CD14-positive monocyte (primary cell): Measurements from ENCODE around the gene AKAP8L. TPM values are rescaled to one million over a fixed set of nuclear protein-coding genes. Genes with fewer than 3 reads are reported as not detected.

Source experiments
- DNase-seq, 3 donors: peaks; one replicate each; pipeline ENCODE4 v3.0.0-alpha.2; 2011 to 2022
- H2AFZ ChIP-seq: 2 replicates; pipeline ENCODE4 v1.6.0; 2012; ENCODE audit warnings: mild to moderate bottlenecking, low read depth, low read length, inconsistent platforms; ENCODE audit not compliant: insufficient read depth, poor library complexity, severe bottlenecking
- H3K27ac ChIP-seq, 2 donors: 1 replicate in 1 of 2; 2 replicates in 1 of 2; pipeline ENCODE4 v1.5.1; 2012 to 2013; ENCODE audit warnings: low read length in 2 of 2, control low read depth in 1 of 2, inconsistent platforms in 1 of 2, low read depth in 1 of 2, mild to moderate bottlenecking in 1 of 2
- H3K27me3 ChIP-seq, 2 donors: one replicate each; pipeline versions ENCODE4 v1.6.0 to v1.6.1; 2011 to 2013; ENCODE audit warnings: low read length in 2 of 2; ENCODE audit not compliant: control insufficient read depth in 2 of 2, insufficient read depth in 2 of 2
- H3K36me3 ChIP-seq, 2 donors: replicated peaks in 1 of 2; 1 replicate in 1 of 2; 2 replicates in 1 of 2; pipeline versions ENCODE4 v1.5.1 to v1.6.1; 2012 to 2013; ENCODE audit warnings: low read length in 2 of 2, control low read depth in 1 of 2, inconsistent platforms in 1 of 2, mild to moderate bottlenecking in 1 of 2; ENCODE audit not compliant: insufficient read depth in 2 of 2, control insufficient read depth in 1 of 2
- H3K4me1 ChIP-seq, 2 donors: 1 replicate in 1 of 2; 2 replicates in 1 of 2; pipeline versions ENCODE4 v1.5.1 to v1.6.1; 2012 to 2013; ENCODE audit warnings: low read length in 2 of 2, control low read depth in 1 of 2, inconsistent platforms in 1 of 2, mild to moderate bottlenecking in 1 of 2, moderate library complexity in 1 of 2; ENCODE audit not compliant: insufficient read depth in 2 of 2, control insufficient read depth in 1 of 2
- H3K4me2 ChIP-seq: replicated peaks from 2 replicates; pipeline ENCODE3; 2012; ENCODE audit warnings: low read length, moderate library complexity, mild to moderate bottlenecking; ENCODE audit not compliant: poor library complexity, severe bottlenecking; ENCODE audit errors: extremely low read depth
- H3K4me3 ChIP-seq, 3 experiments: fragments of 200-600 bp in 1 of 3; sonication (generic) in 1 of 3; replicated peaks in 1 of 3; 1 replicate in 2 of 3; 2 replicates in 1 of 3; pipeline ENCODE4 v1.5.1; 2011 to 2013; ENCODE audit warnings: low read length in 3 of 3, mild to moderate bottlenecking in 3 of 3, control low read depth in 2 of 3, low read depth in 2 of 3, inconsistent platforms in 1 of 3, moderate library complexity in 1 of 3
- H3K79me2 ChIP-seq: 2 replicates; pipeline ENCODE4 v1.6.0; 2012; ENCODE audit warnings: mild to moderate bottlenecking, control low read depth, inconsistent platforms, low read length, moderate library complexity; ENCODE audit not compliant: insufficient read depth
- H3K9ac ChIP-seq: 2 replicates; pipeline ENCODE4 v1.6.0; 2017; ENCODE audit warnings: low read length, mild to moderate bottlenecking; ENCODE audit not compliant: insufficient read depth, poor library complexity, severe bottlenecking
- H3K9me3 ChIP-seq, 2 donors: replicated peaks in 1 of 2; 1 replicate in 1 of 2; 2 replicates in 1 of 2; pipeline versions ENCODE4 v1.5.1 to v1.6.1; 2012 to 2013; ENCODE audit warnings: low read length in 2 of 2, control low read depth in 1 of 2; ENCODE audit not compliant: control insufficient read depth in 1 of 2, insufficient read depth in 1 of 2
- H4K20me1 ChIP-seq: 2 replicates; pipeline ENCODE4 v1.6.0; 2012; ENCODE audit warnings: mild to moderate bottlenecking, low read length, control low read depth, moderate library complexity; ENCODE audit not compliant: insufficient read depth
- H3K27ac Mint-ChIP-seq, 7 donors: one replicate each; pipeline ENCODE4 v1.8.0; 2020; ENCODE audit warnings: mild to moderate bottlenecking in 7 of 7, mixed read lengths in 7 of 7, moderate library complexity in 6 of 7, inconsistent platforms in 2 of 7
- H3K27me3 Mint-ChIP-seq, 3 donors: one replicate each; pipeline ENCODE4 v1.8.0; 2021 to 2022; ENCODE audit warnings: low read depth in 3 of 3, mild to moderate bottlenecking in 3 of 3, mixed read lengths in 3 of 3, moderate library complexity in 3 of 3, inconsistent platforms in 1 of 3
- H3K36me3 Mint-ChIP-seq, 2 donors: one replicate each; pipeline ENCODE4 v1.8.0; 2020; ENCODE audit warnings: mixed read lengths in 2 of 2, inconsistent platforms in 1 of 2, mild to moderate bottlenecking in 1 of 2
- H3K4me1 Mint-ChIP-seq: one replicate; pipeline ENCODE4 v1.8.0; 2020; ENCODE audit warnings: mild to moderate bottlenecking, mixed read lengths
- H3K4me3 Mint-ChIP-seq, 2 donors: one replicate each; pipeline ENCODE4 v1.8.0; 2020; ENCODE audit warnings: mild to moderate bottlenecking in 2 of 2, mixed read lengths in 2 of 2, moderate library complexity in 1 of 2
- H3K9me3 Mint-ChIP-seq, 7 donors: one replicate each; pipeline ENCODE4 v1.8.0; 2020 to 2022; ENCODE audit warnings: mixed read lengths in 7 of 7, mild to moderate bottlenecking in 6 of 7, moderate library complexity in 6 of 7, inconsistent platforms in 2 of 7
- CTCF ChIP-seq: fragments of 200-600 bp; IDR thresholded peaks from one replicate; pipeline ENCODE4 v1.8.0; 2022; ENCODE audit warnings: antibody characterized with exemption, mild to moderate bottlenecking
- WGBS: methylation state at CpG from one replicate; pipeline ENCODE4 v1.1.5; 2013; ENCODE audit warnings: missing lambda C conversion rate; ENCODE audit not compliant: insufficient coverage; 5-methylcytosine and 5-hydroxymethylcytosine counted together
- intact Hi-C, 2 donors: fragments of 100-400 bp; cut with micrococcal nuclease; formaldehyde crosslinking; loops; one replicate each; pipeline versions ENCODE4 v1.15.0 to v1.15.1; 2023
- polyA plus RNA-seq, 3 donors: library from polyadenylated mRNA; depleted of rRNA in 1 of 3; unstranded in 2 of 3; stranded (reverse) in 1 of 3; fragments of 300-500 nt in 2 of 3; fragments of >200 nt in 1 of 3; fragmentation: Illumina TruSeq in 2 of 3; gene quantifications; 1 replicate in 2 of 3; 2 replicates in 1 of 3; pipeline ENCODE4 v1.2.3, GENCODE V29; 2012 to 2021

Gene AKAP8L
- polyA plus RNA-seq, 3 donors: 21.4 to 103 (median 39.0) TPM

- WGBS: 94% methylated on average over 10 of the region's 14 CpGs
- Histone ChIP-seq H2AFZ (no peak overlapping the region), H3K27me3 (no peaks in the 10 kb centered on the region), H3K36me3 (peaks cover 73 to 79% of the 10 kb centered on the region in 2 donors), H3K4me2 (no peak overlapping the region), H3K27ac (no peak overlapping the region), H3K4me1 (peaks cover 8 to 13% of the 10 kb centered on the region in 2 donors), H3K79me2 (peaks cover 55% of the 10 kb centered on the region), H3K9me3 (no peaks in the 10 kb centered on the region), H3K9ac (no peak overlapping the region), H4K20me1 (peaks cover 86% of the 10 kb centered on the region), H3K4me3 (no peak overlapping the region)
- no peak for TF ChIP-seq CTCF
- Mint-ChIP-seq H3K4me3 (no peak overlapping the region), H3K27ac (peak overlapping the region in 2 of 7 donors; percentile 51 to 77), H3K27me3 (peaks cover 0 to 3% (median 1%) of the 10 kb centered on the region in 3 donors), H3K4me1 (peaks cover 9% of the 10 kb centered on the region), H3K36me3 (peaks cover 58 to 80% of the 10 kb centered on the region in 2 donors), H3K9me3 (peaks cover 0 to 2% (median 0%) of the 10 kb centered on the region in 7 donors)
- no peak for DNase-seq
- intact Hi-C loops: loop anchor here (10.0 kb wide), 2 partner anchors 108 to 248 kb away; a partner anchor contains a TSS
Measured at GRCh38 chr19:15372470-15372869, 46.3 kb downstream of the AKAP8L start.

GRCh38 chr19:15371786-15372380 is 46.9 kb downstream of the AKAP8L start:
- Mint-ChIP-seq H3K9me3 (peaks cover 0 to 2% (median 0%) of the 10 kb centered on the region in 7 donors), H3K27me3 (peaks cover 0 to 3% (median 1%) of the 10 kb centered on the region in 3 donors), H3K4me3 (no peak overlapping the region), H3K36me3 (peaks cover 64 to 86% of the 10 kb centered on the region in 2 donors), H3K4me1 (peaks cover 3% of the 10 kb centered on the region), H3K27ac (peak overlapping the region in 4 of 7 donors; percentile 5 to 77 (median 48))
- WGBS: 91% methylated on average over 17 of the region's 17 CpGs
- TF ChIP-seq CTCF: no peak
- H3K36me3 ChIP-seq: peaks cover 74 to 84% of the 10 kb centered on the region in 2 donors
- H4K20me1 ChIP-seq: peaks cover 80% of the 10 kb centered on the region
- peaks cover 2 to 7% of the 10 kb centered on the region in 2 donors for H3K4me1 ChIP-seq
- H3K27me3 ChIP-seq: no peaks in the 10 kb centered on the region
- intact Hi-C loops: loop anchor here (10.0 kb wide), 2 partner anchors 107 to 247 kb away; a partner anchor contains a TSS
- no peak overlapping the region for H3K9ac ChIP-seq
- DNase-seq: no peak
- H3K27ac ChIP-seq: no peak overlapping the region
- H3K4me3 ChIP-seq: no peak overlapping the region
- H3K79me2 ChIP-seq: peaks cover 50% of the 10 kb centered on the region
- no peak overlapping the region for H2AFZ ChIP-seq
- H3K4me2 ChIP-seq: no peak overlapping the region
- no peaks in the 10 kb centered on the region for H3K9me3 ChIP-seq
